ENCODE results near the gene DCANP1.

GRCh38 chr5:135426102-135427082 is 20.8 kb downstream of the DCANP1 start:
- TF ChIP-seq, protein P1, sequence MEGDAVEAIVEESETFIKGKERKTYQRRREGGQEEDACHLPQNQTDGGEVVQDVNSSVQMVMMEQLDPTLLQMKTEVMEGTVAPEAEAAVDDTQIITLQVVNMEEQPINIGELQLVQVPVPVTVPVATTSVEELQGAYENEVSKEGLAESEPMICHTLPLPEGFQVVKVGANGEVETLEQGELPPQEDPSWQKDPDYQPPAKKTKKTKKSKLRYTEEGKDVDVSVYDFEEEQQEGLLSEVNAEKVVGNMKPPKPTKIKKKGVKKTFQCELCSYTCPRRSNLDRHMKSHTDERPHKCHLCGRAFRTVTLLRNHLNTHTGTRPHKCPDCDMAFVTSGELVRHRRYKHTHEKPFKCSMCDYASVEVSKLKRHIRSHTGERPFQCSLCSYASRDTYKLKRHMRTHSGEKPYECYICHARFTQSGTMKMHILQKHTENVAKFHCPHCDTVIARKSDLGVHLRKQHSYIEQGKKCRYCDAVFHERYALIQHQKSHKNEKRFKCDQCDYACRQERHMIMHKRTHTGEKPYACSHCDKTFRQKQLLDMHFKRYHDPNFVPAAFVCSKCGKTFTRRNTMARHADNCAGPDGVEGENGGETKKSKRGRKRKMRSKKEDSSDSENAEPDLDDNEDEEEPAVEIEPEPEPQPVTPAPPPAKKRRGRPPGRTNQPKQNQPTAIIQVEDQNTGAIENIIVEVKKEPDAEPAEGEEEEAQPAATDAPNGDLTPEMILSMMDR (optimal IDR thresholded peaks at IDR 0.05 in 1 of 3, IDR thresholded peaks at IDR 0.05 in 1 of 3, conservative IDR thresholded peaks at IDR 0.05 in 1 of 3; ENCODE audit: extremely low read depth in 1 of 3, insufficient read depth in 2 of 3, low read length in 3 of 3): peak; percentile 64 to 86 (median 72)
- no peak for TF ChIP-seq EZH2 (IDR thresholded peaks at IDR 0.05; ENCODE audit: low read length)

Measured in keratinocyte (primary cell).